Hematopoietic multipotent progenitor cell (in vitro differentiated cells): ENCODE data around the gene RNF135. TPM values are rescaled to one million over a fixed set of nuclear protein-coding genes. Genes with fewer than 3 reads are reported as not detected.
A peak's percentile ranks its signal among the peaks of the same experiment; 100 is the strongest.
"Not testable (repeated sequence)": the region's sequence is repeated elsewhere in the genome, so short reads cannot be mapped to it uniquely, and the experiment has no call there.

Experiments
- DNase-seq, 3 donors: peaks; one replicate each; pipeline ENCODE4 v3.0.0-alpha.2; 2011 to 2015; ENCODE audit warnings: low read depth in 2 of 3, low spot score in 2 of 3
- total RNA-seq: library from RNA; depleted of rRNA; stranded (reverse); fragments of >200 nt; gene quantifications from one replicate; pipeline ENCODE4 v1.2.3, GENCODE V29; 2012

RNF135 gene
- total RNA-seq, 1 donor = 11.3 TPM

DNA sequence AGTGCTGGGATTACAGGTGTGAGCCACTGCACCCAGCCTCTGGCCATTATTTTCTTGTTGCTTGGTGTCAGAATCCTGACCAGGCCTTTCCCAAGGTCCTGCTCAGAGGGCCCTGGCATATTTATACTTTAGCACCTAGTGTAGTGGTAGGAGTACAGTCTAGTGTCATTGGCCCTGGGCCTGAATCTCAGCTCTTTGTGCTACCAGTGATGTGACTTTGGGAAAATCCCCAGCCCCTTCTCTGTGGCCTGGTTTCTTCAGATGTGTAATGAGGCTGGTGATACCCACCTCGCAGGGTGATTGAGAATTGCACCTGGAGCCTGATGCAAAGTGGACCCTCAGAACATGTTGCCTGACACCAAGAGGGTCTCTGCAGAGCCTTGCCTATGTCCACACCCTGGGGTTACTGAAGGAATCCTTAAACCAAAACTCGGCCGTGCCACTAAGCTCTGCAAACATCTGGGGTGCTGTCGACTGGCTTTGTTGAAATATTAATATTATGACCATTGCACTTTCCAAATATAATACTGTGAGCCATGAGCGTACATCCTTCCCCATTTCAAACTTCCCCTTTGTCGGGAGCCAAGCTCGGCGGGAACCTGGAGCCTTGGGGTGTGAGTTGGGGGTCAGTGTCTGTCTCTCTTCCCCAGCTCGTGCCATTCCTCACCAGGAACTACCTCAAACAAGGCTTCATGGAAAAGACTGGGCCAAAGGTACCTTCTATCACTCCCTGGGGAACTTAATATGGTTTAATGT, 18.0 kb upstream of the RNF135 start:
- DNase-seq = peak in 1 of 3 donors; percentile 30

DNA sequence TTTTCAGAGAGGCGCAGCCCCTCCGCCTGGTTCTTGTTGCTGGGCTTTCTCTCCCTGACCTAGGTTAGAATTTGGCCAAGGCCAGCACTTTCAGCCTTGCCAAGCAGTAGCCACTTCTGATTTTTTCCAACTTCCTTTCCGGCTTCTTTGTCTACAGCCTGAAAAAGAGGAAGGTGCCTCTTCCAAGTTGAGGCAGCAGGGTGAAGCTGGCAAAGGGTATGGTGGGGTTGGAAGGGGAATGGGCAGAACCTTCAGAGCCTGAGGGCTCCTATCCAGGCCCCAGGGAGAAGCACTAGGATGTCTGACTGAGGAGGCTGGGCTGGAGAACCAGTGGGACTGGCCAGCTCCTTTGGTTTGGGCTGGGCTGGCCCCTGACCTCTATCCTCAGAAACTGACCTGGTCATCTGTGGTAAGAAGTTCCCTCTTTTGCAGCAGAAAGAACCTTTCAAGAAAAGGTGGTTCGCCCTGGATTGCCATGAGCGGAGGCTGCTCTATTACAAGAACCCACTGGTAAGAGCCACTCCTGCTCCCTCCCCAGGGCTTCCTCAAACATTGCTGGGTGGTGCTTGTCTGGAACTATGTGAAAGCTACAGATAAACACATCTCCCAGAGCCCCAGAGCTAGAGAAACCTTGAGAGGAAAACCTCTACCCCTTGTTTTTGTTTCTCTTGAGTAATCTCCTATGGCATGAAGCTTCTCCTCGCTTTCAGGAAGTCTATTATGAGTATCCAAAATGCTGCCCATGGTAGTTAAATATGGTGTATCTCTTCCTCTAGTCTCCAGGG, 16.6 kb upstream of the RNF135 start:
- DNase-seq = peak in 1 of 3 donors; percentile 34

DNA sequence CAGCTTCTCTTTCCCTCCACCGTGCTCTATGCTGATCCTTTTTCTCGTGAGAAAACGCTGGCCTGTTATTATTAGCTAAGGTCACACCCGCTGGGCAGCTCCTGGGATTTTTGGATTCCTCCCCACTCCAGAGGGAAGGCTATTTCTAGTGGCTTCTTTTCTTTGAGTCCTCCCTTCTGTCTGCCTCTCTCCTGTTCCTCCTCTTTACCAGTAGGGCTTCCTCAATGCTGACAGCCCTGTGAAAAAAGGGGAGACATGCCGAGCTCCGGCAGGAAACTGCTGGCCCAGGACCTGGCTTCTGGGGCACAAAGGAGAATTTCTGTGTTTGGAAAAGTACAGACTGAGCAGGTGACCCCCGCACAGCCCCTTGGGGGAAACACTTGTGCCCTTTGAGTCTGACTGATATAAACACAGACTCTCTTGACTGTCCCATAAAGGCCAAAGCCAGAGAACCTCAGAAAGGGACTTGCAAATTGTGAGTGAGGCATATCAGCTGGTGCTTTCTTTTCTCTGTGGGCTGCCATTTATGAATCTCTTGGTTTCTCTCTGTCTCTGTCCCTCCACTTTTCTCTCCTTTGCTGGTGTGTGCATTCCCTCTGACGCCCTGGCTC, 14.0 kb upstream of the RNF135 start:
- no peak for DNase-seq

DNA sequence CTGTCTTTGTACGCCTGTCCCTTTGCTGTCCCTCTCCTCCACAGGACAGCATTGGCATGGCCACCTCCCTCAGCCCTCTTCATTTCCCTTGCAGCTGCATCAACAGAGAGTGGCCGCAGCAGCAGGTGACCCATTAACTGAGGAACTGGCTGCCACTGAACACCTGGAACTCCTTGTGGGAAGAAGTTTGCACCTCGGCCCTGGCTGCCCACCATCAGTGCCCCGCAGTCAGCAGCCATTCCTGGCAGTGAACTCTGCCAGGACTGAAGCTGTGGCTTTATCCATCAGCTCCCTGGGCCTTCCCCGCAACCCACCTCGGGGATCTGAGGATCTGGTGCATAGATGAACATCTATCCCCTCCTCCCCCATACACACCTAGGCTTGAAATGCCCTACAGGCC, 13.1 kb upstream of the RNF135 start:
- DNase-seq = no peak

DNA sequence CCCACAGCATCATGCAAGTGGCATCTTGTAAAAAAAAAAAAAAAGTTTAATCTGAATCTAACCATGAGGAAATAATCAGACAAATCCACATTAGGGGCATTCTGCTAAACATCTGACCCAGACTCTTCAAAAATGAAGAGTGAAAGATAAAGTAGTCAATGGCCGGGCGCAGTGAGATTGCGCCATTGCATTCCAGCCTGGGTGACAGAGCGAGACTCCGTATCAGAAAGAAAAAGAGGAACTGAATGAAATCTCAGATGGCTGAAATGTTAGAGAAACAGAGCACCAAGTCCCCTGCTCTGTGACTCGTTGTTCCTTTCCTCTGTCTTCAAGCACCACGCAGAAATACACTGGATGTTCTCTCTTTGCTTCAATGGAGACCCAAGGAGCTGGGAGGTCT, 12.7 kb upstream of the RNF135 start:
- DNase-seq = peak in 2 of 3 donors; percentile 42 to 75

DNA sequence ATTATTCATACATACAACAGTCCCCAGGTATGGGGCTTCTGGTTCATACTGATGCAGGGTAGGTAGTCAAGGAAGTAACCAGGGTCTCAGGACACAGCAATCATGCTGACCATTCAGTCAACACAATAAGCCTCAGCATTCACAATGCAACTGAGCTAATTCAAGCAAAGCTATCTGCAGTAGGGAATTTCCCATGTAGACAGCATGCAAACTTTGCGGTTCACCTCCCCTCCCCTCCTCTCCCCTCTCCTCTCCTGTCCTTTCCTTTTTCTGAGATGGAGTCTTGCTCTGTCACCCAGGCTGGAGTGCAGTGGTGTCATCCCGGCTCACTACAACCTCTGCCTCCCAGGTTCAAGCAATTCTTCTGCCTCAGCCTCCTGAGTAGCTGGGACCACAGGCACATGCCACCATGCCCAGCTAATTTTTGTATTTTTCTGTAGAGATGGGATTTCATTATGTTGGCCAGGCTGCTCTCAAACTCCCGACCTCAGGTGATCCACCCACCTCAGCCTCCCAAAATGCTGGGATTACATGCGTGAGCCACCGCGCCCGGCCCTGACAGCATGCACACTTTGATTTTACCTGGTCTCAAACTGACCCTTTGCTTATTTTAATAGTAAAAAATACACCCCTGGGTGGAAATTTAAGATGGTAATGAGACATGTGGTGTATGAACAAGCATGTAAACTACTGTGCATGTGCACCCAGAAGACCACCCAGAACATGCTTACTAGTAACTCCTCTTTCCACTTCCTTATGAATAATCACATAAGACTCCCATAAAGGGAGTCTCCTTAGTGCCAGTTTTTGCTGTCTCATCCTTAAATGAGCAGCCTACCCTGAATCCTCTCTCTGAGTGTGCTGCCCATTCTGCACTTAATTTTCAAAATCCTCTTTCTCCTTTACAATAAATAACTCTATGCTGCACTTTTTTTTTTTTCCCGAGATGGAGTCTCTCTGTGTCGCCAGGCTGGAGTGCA, 9.3 kb upstream of the RNF135 start:
- no peak for DNase-seq

DNA sequence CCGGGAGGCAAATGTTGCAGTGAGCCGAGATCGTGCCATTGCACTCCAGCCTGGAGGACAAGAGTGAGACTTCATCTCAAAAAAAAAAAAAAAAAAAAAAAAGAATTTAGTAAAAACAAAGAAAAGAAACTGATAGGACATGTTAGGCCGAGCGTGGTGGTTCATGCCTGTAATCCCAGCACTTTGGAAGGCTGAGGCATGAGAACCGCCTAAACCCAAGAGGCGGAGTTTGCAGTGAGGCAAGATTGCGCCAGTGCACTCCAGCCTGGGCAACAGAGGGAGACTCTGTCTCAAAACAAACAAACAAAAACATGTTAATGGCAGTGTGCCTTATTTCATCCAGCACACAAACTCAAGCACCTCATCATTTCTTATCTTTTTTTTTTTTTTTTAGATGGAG, 6.5 kb upstream of the RNF135 start:
- not testable (repeated sequence) for DNase-seq

DNA sequence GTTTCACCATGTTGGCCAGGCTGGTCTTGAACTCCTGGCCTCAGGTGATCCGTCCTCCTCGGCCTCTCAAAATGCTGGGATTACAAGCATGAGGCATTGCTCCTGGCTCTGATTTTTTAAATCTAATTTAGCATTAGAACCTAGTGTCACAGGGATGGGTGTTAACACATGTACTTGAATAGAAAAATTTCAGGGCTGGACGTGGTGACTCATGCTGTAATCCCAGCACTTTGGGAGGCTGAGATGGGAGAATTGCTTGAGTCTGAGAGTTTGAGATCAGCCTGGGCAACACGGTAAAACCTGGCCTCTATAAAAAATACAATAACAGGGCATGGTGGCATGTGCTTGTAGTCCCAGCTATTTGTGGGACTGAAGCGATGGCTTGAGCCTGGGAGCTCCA, 6.0 kb upstream of the RNF135 start:
- DNase-seq = no peak

DNA sequence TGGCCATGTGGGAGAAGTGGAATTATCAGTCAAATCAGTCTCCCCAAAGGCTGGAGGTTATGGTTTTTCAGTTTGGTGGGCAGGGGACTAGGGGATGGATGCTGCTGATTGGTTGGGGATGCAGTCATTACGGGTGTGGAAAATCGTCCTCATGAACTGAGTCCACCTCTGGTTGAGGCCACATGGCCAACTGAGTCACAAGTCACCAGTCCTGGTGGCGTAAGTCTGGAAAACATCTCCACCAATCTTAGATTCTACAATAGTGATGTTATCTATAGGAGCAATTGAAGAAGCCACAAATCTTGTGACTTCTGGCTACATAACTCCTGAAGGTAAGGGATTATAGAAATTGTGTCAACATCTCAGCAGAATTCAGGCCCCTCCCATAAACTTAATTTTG, 5.2 kb upstream of the RNF135 start:
- DNase-seq = no peak

DNA sequence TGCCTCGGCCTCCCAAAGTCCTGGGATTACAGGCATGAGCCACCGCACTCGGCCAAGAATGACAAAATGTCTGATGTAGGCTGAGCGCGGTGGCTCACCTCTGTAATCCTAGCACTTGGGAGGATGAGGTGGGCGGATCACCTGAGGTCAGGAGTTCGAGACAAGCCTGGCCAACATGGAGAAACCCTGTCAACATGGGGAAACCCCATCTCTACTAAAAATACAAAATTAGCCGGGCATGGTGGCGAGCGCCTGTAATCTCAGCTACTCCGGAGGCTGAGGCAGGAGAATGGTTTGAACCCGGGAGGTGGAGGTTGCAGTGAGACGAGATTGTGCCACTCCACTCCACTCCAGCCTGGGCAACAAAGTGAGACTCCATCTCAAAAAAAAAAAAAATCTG, 2.9 kb upstream of the RNF135 start:
- DNase-seq = not testable (repeated sequence)

DNA sequence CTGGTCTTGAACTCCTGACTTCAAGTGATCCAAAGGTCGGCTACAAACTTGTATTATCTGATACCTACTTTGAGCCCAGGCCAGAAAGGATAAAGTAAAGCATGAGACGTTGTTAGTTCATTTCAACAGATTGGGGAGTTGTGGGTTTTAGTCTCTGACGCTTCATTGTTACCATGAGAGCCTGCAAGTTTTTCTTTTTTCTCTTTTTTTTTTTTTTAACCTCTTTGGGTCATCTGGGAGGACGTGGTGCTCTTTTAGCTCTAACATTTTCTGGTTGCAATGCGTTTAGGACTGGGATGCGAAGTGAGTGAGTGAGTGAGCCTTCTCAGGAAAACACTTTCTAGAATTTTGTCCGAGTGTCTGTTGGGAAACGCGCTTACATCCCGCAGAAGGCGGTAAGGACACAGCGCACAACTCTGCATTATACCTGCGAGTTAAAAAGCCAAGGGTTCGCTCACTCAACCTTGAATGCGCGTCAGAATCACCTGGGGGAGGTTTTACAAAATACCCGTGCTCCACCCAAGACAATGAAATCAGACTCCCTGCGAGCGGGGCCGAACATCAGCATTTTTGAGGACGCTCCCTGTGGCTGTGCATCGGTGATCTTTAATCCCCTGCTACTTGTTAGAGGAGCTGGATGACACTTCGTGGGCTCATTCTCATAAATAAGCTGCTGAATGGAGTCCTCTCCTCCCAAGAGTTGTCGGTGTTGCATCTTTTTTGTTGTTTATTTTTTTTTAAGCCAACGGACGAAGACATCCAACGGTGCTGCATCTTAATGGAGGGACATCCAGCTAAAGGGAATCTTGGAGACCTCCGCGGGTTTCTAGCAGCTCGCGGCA, 629 bp upstream of the RNF135 start:
- DNase-seq = peak in 2 of 3 donors; percentile 1 to 40

DNA sequence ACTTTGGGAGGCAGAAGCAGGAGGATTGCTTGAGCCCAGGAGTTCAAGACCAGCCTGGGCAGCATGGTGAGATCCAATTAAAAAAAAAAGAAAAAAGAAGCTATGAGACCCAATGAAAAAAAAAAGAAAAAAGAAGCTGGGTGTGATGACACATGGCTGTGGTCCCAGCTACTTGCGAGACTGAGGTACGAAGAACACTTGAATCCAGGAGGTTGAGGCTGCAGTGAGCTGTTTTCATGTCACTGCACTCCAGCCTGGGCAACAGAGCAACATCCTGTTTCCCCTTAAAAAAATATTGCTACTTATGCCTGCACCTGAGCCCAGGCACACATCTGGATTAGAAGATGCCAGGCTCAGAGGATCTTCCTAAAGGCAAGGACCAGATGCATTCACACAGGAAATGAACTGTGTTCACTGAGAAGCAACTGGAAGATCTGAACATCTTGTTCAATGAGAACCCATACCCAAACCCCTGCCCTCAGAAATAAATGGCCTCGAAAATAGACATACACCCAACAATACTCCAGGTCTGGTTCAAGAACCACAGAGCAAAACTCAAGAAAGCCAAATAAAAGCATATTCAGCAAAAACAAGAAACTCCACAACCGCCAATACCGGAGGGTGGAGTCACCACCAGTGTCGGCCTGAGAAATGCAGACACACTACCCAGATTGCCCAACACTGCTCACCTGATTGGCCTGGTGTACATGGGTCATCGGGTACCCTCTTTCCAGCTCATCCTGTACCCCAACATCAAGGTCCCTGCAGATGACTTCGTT, 4.4 kb downstream of the RNF135 start:
- no peak for DNase-seq

DNA sequence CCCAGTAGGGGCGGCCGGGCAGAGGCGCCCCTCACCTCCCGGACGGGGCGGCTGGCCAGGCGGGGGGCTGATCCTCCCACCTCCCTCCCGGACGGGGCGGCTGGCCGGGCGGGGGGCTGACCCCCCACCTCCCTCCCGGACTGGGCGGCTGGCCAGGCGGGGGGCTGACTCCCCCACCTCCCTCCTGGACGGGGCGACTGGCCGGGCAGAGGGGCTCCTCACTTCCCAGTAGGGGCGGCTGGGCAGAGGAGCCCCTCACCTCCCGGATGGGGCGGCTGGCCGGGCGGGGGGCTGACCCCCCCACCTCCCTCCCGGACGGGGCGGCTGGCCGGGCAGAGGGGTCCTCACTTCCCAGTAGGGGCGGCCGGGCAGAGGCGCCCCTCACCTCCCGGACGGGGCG, 9.1 kb downstream of the RNF135 start:
- DNase-seq = not testable (repeated sequence)

DNA sequence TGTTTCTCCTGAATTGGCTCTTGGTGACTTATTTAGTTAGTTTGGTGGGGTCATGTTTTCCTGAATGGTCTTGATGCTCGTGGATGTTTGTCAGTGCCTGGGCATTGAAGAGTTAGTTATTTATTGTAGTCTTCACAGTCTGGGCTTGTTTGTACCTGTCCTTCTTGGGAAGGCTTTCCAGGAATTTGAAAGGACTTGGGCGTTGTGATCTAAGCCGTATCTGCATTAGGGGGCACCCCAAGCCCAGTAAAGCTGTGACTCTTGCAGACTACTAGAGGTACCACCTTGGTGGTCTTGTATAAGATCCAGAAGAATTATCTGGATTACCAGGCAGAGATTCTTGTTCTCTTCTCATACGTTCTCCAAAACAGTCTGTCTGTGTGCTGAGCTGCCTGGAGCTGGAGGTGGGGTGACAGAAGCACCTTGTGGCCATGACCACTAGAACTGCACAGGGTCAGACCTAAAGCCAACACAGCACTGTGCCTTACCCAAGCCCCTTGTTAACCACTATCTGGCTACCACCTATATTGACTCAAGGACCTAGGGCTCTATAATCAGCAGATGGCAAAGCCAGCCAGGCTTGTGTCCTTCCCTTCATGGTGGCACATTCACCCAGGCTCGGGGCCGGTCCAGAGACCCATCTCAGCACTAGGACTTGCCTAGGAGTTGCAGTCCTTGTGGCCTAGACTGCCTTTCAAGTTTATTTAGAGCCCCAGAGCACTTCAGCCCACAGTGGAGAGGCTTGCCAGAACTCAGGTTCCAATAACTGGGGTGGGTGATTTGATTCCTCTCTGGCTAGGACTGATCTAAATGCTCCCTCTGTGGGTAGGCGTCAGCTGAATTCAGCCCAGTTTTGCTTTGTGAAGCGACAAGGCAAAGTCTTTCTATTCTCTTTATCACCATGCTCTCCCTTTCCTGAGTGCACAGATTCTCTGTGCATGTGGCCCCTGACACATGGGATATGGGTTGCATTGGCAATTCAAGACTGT, 11.0 kb downstream of the RNF135 start:
- no peak for DNase-seq

DNA sequence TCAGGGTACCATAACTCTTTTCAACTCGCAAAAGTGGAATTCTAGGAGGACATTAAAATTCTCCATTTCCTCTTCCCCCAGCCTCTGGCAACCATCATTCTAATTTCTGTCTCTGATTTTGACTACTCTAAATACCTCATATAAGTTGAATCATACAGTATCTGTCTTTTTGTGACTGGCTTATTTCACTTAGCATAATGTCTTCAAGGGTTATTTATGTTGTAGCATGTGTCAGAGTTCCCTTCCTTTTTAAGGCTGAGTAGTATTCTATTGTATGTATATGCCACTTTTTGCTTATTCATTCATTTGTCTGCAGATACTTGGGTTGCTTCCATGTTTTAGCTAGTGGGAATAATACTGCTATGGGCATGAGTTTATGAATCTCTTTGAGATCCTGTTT, 12.0 kb downstream of the RNF135 start:
- DNase-seq = no peak

DNA sequence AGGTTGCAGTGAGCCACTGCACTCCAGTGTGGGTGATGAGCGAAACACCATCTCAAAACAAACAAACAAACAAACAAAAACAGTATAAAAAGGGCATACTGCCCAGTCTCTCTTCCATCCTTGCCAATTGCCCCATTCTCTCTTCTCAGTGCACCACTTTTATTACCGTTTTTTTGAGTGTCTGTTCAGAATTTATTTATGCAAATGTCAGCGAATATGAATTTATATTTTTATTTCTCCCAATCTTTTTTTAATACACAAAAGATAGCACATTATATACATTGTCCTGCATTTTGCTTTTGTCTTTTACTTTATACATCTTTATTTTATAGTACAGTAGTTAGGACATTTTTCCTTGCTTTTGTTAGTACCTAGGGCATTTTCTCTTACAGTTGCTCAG, 19.6 kb downstream of the RNF135 start:
- no peak for DNase-seq

DNA sequence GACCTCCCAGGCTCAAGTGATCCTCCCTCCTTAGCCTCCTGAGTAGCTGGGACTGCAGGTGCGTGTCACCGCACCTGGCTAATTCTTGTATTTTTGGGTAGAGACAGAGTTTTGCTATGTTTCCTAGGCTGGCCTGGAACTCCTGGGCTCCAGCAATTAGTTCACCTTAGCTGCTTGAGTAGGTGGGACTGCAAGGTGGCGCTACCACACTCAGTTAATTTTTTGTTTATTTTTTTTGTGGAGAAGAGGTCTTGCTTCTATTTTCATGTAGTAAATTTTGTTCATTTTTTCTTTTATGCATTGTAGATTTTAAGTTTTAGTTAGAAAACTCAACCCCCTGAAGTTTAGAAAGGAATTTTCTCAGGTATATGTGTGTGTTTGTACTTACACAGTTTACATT, 21.7 kb downstream of the RNF135 start:
- no peak for DNase-seq

DNA sequence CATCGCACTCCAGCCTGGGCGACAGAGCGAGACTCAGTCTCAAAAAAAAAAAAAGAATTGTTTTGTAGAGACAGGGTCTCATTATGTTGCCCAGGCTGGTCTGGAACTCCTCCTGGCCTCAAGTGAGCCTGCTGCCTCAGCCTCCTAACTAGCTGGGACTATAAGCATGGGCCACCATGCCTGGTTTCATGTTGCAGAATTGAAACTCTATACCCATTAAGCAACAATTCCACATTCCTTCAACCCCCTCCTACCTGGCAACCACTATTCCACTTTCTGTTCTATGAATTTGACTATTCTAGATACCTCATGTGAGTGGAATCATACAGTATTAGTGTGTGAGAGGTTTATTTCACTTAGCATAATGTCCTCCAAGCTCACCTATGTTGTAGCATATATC, 24.5 kb downstream of the RNF135 start:
- DNase-seq = no peak
